Adrenal gland (tissue), 5 donors: ENCODE measurements around the gene AGBL5.

Source experiments
- CTCF ChIP-seq, 6 experiments: fragments of 450-650 bp in 4 of 6; fragments of 200-600 bp in 2 of 6; sonication (generic) in 1 of 6; IDR thresholded peaks; 1 replicate in 5 of 6; 2 replicates in 1 of 6; pipeline versions ENCODE4 v1.5.1 to v1.8.0; 2016 to 2021; ENCODE audit warnings: antibody characterized with exemption in 6 of 6, mild to moderate bottlenecking in 2 of 6, moderate library complexity in 1 of 6
- POLR2A ChIP-seq, 2 donors: fragments of 450-650 bp; IDR thresholded peaks; one replicate each; pipeline ENCODE4 v1.6.1; 2017; ENCODE audit warnings: antibody characterized with exemption in 2 of 2, mild to moderate bottlenecking in 2 of 2, moderate library complexity in 1 of 2
- donor health status: DM: no; HTN: no; CAD: no.

DNA sequence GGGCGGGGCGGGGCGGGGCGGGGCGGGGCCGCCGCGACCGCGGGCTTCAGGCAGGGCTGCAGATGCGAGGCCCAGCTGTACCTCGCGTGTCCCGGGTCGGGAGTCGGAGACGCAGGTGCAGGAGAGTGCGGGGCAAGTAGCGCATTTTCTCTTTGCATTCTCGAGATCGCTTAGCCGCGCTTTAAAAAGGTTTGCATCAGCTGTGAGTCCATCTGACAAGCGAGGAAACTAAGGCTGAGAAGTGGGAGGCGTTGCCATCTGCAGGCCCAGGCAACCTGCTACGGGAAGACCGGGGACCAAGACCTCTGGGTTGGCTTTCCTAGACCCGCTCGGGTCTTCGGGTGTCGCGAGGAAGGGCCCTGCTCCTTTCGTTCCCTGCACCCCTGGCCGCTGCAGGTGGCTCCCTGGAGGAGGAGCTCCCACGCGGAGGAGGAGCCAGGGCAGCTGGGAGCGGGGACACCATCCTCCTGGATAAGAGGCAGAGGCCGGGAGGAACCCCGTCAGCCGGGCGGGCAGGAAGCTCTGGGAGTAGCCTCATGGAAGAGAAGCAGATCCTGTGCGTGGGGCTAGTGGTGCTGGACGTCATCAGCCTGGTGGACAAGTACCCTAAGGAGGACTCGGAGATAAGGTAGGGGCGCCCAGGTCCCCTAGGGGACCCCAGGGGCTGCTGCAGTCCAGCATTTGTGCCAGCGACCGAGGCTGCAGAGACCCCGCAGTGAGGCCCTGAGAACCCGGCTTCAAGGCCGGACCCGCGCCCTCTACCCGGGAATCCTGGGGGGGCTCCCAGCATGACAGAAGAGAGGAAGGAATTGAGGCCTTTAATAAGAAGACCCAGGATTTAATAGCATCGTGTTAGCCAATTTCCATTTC, 35.5 kb downstream of the AGBL5 start, which contains the start of gene KHK:
- TF ChIP-seq CTCF (IDR thresholded peaks at IDR 0.05) (no peak), POLR2A (IDR thresholded peaks at IDR 0.05) (no peak)
